GM19238 (cell line): Measurements from ENCODE around the gene NT5C3A.
"Not testable (repeated sequence)": the region's sequence is repeated elsewhere in the genome, so short reads cannot be mapped to it uniquely, and the experiment has no call there.

Experiments used
- DNase-seq: peaks from one replicate; pipeline ENCODE4 v3.0.0; 2011; ENCODE audit warnings: low spot score; ENCODE audit not compliant: insufficient read length

Gene NT5C3A

GRCh38 chr7:32979902-32980301 is 82.7 kb downstream of the NT5C3A start:
- not testable (repeated sequence) for DNase-seq

GRCh38 chr7:32979246-32979645 is 83.3 kb downstream of the NT5C3A start:
- not testable (repeated sequence) for DNase-seq

- DNase-seq = not testable (repeated sequence)
Measured at GRCh38 chr7:32977159-32977558, 85.4 kb downstream of the NT5C3A start.

- not testable (repeated sequence) for DNase-seq
Measured at GRCh38 chr7:32971967-32972366, 90.6 kb downstream of the NT5C3A start.

GRCh38 chr7:32967268-32967582 is 95.4 kb downstream of the NT5C3A start:
- DNase-seq = not testable (repeated sequence)

GRCh38 chr7:32966489-32967267 is 95.9 kb downstream of the NT5C3A start:
- DNase-seq = not testable (repeated sequence)

GRCh38 chr7:32964461-32965159 is 98.0 kb downstream of the NT5C3A start:
- not testable (repeated sequence) for DNase-seq
